ENCODE data around the gene CASP8. TPM values are rescaled to one million over a fixed set of nuclear protein-coding genes. Genes with fewer than 3 reads are reported as not detected.

Gene CASP8
- total and polyA plus RNA-seq, 2 donors (not counting 3 experiments of a cell fraction or from before 2014, with no cell fraction given) = 5.3 to 5.8 TPM

DNA sequence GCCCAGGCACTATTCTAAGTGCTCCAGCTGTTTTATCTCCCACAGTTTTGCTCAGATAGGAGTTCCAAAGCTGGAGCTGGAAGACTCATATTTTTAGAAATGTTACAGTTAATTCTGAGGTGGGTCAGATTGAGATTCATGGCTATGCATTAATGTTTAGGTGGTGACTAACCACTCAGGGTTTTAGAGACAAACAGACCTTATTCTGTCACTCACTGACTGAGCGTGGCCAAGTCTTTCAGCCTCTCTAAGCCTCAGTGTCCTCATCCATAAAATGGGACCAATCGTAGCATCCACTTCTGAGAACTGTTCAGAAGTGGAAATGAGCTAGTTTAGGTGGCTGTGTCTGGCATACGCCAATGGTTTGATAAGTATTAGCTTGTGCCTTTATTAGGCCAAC is 4.3 kb upstream of the CASP8 start:
- Histone ChIP-seq H3K4me2 (ENCODE audit: insufficient read depth, low read length) (no peak overlapping the region), H3K27ac (ENCODE audit: insufficient read depth, low read depth, low read length) (no peak overlapping the region), H2AFZ (ENCODE audit: low read depth, low read length) (no peak overlapping the region), H3K27me3 (ENCODE audit: control insufficient read depth in 2 of 2, insufficient read depth in 2 of 2, low read length in 2 of 2) (no peaks in the 10 kb centered on the region), H3K9ac (replicated peaks; ENCODE audit: extremely low read depth, insufficient read depth, low read length) (no peak overlapping the region), H4K20me1 (replicated peaks; ENCODE audit: control insufficient read depth, extremely low read depth, insufficient read depth, low read length) (no peaks in the 10 kb centered on the region), H3K36me3 (ENCODE audit: control insufficient read depth in 2 of 2, extremely low read depth in 1 of 2, insufficient read depth in 2 of 2, low read length in 2 of 2) (no peaks in the 10 kb centered on the region), H3K4me3 (replicated peaks in 1 of 3; ENCODE audit: insufficient read depth in 1 of 3, low read depth in 1 of 3, low read length in 3 of 3) (no peak overlapping the region), H3K9me1 (replicated peaks; ENCODE audit: control insufficient read depth, extremely low read depth, insufficient read depth, low read length) (no peaks in the 10 kb centered on the region), H3K79me2 (ENCODE audit: control insufficient read depth, insufficient read depth, low read length) (peaks cover 10% of the 10 kb centered on the region), H3K9me3 (replicated peaks; ENCODE audit: control insufficient read depth, insufficient read depth, low read length) (no peaks in the 10 kb centered on the region), H3K4me1 (ENCODE audit: control insufficient read depth, extremely low read depth, insufficient read depth, low read length) (peaks cover 30% of the 10 kb centered on the region)
- dilution Hi-C loops (cut with MboI; ENCODE audit: extremely low pct_ligation_motif_present, low sequenced_read_pairs) (no loop called here), intact Hi-C loops (cut with micrococcal nuclease) (loop anchor here (5.0 kb wide), 3 partner anchors 106 to 441 kb away; partner anchors contain the start of gene MPP4)
- BruUV-seq (replicated peaks) = no TSS peak
- TF ChIP-seq GATA2 (IDR thresholded peaks at IDR 0.05; ENCODE audit: insufficient read depth, insufficient read length, low read depth, low read length) = no peak
- no peak for TF ChIP-seq FOS (IDR thresholded peaks at IDR 0.05; ENCODE audit: borderline replicate concordance, insufficient read depth, low read length)
- TF ChIP-seq, protein P1, sequence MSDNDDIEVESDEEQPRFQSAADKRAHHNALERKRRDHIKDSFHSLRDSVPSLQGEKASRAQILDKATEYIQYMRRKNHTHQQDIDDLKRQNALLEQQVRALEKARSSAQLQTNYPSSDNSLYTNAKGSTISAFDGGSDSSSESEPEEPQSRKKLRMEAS (IDR thresholded peaks at IDR 0.05; ENCODE audit: insufficient read depth, insufficient read length) = no peak
- TF ChIP-seq, protein P2, sequence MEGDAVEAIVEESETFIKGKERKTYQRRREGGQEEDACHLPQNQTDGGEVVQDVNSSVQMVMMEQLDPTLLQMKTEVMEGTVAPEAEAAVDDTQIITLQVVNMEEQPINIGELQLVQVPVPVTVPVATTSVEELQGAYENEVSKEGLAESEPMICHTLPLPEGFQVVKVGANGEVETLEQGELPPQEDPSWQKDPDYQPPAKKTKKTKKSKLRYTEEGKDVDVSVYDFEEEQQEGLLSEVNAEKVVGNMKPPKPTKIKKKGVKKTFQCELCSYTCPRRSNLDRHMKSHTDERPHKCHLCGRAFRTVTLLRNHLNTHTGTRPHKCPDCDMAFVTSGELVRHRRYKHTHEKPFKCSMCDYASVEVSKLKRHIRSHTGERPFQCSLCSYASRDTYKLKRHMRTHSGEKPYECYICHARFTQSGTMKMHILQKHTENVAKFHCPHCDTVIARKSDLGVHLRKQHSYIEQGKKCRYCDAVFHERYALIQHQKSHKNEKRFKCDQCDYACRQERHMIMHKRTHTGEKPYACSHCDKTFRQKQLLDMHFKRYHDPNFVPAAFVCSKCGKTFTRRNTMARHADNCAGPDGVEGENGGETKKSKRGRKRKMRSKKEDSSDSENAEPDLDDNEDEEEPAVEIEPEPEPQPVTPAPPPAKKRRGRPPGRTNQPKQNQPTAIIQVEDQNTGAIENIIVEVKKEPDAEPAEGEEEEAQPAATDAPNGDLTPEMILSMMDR (IDR thresholded peaks at IDR 0.05; ENCODE audit: extremely low read depth in 1 of 2, insufficient read depth in 1 of 2, low read depth in 1 of 2, low read length in 2 of 2) = no peak
- no peak for TF ChIP-seq POLR2AphosphoS5 (IDR thresholded peaks at IDR 0.05; ENCODE audit: insufficient read depth, low read depth, low read length)
- no peak for TF ChIP-seq POLR2A (IDR thresholded peaks at IDR 0.05; ENCODE audit: low read depth, low read length)
- no peak for TF ChIP-seq EZH2 (IDR thresholded peaks at IDR 0.05; ENCODE audit: borderline replicate concordance, low read depth, low read length, severe bottlenecking)
- no peak for TF ChIP-seq MYC (IDR thresholded peaks at IDR 0.05; ENCODE audit: low read depth, low read length)
- no peak for TF ChIP-seq JUN (IDR thresholded peaks at IDR 0.05; ENCODE audit: borderline replicate concordance, insufficient read depth, insufficient read length, low read depth)
- ChIA-PET POLR2A (no interaction called here), CTCF (interaction anchor here (1.3 to 4.6 kb wide), 3 partner anchors 9 to 108 kb away, joined by 3 to 17 read pairs (median 5); no protein-coding TSS in a partner anchor)
- DNase-seq (ENCODE audit: low read depth, low spot score) (no peak), FAIRE-seq (no peak)
